HG02763 (cell line): ENCODE results near the gene ZNF423.

Experiments used
- ATAC-seq: cut with Tn5 transposase; IDR thresholded peaks from one replicate; pipeline ENCODE4 v1.9.1; 2021; ENCODE audit warnings: mild to moderate bottlenecking, moderate library complexity; ENCODE audit not compliant: unreplicated experiment

Gene ZNF423

GRCh38 chr16:49488336-49488735 lies 367.6 kb downstream of the ZNF423 start:
- no peak for ATAC-seq

GRCh38 chr16:49487746-49488145 lies 368.2 kb downstream of the ZNF423 start:
- ATAC-seq, result no peak

- no peak for ATAC-seq
These were observed 369.5 kb downstream of the ZNF423 start for GRCh38 chr16:49486400-49486799.

GRCh38 chr16:49485663-49486062 lies 370.2 kb downstream of the ZNF423 start:
- ATAC-seq, result no peak

- no peak for ATAC-seq
These were observed 371.0 kb downstream of the ZNF423 start for GRCh38 chr16:49484936-49485335.

GRCh38 chr16:49484451-49484849 lies 371.5 kb downstream of the ZNF423 start:
- peak; percentile 63 for ATAC-seq

- no peak for ATAC-seq
These were observed 372.1 kb downstream of the ZNF423 start for GRCh38 chr16:49483651-49484450.

- ATAC-seq, result no peak
These were observed 372.7 kb downstream of the ZNF423 start for GRCh38 chr16:49483251-49483650.

GRCh38 chr16:49482690-49483089 lies 373.2 kb downstream of the ZNF423 start:
- ATAC-seq, result no peak

GRCh38 chr16:49478616-49479015 lies 377.3 kb downstream of the ZNF423 start:
- ATAC-seq, result no peak

GRCh38 chr16:49478107-49478506 lies 377.8 kb downstream of the ZNF423 start:
- ATAC-seq, result no peak

GRCh38 chr16:49477250-49477895 lies 378.5 kb downstream of the ZNF423 start:
- no peak for ATAC-seq

- ATAC-seq, result no peak
These were observed 381.2 kb downstream of the ZNF423 start for GRCh38 chr16:49474741-49475140.

- ATAC-seq, result no peak
These were observed 382.1 kb downstream of the ZNF423 start for GRCh38 chr16:49473773-49474172.

GRCh38 chr16:49473131-49473530 lies 382.8 kb downstream of the ZNF423 start:
- no peak for ATAC-seq

- ATAC-seq, result no peak
These were observed 383.3 kb downstream of the ZNF423 start for GRCh38 chr16:49472598-49472997.

- no peak for ATAC-seq
These were observed 384.7 kb downstream of the ZNF423 start for GRCh38 chr16:49471038-49471727.

- no peak for ATAC-seq
These were observed 385.4 kb downstream of the ZNF423 start for GRCh38 chr16:49470513-49470991.

- no peak for ATAC-seq
These were observed 385.9 kb downstream of the ZNF423 start for GRCh38 chr16:49469930-49470451.

GRCh38 chr16:49469311-49469670 lies 386.6 kb downstream of the ZNF423 start:
- ATAC-seq, result no peak

GRCh38 chr16:49468611-49469310 lies 387.2 kb downstream of the ZNF423 start:
- ATAC-seq, result no peak
